ENCODE results near the gene RNF144B. TPM values are rescaled to one million over a fixed set of nuclear protein-coding genes. Genes with fewer than 3 reads are reported as not detected.

RNF144B gene
- total RNA-seq, 1 experiment from 2014 or later, result 8.2 TPM

- ChIA-PET POLR2A (no interaction called here), CTCF (no interaction called here)
- no peak overlapping the region for H3K4me3 Mint-ChIP-seq
- H3K36me3 Mint-ChIP-seq, result peaks cover 4% of the 10 kb centered on the region; the same call in 1 of the 2 replicates
- peaks cover 14% of the 10 kb centered on the region for H3K4me1 Mint-ChIP-seq
- H3K9me3 Mint-ChIP-seq, result peaks cover 4% of the 10 kb centered on the region; the same call in 1 of the 2 replicates
- DNase-seq (ENCODE audit: low spot score) (no peak), ATAC-seq (no peak)
- TF ChIP-seq ZNF232 (CRISPR knock-in tag; IDR thresholded peaks at IDR 0.05), result no peak
- no peak for TF ChIP-seq ZMAT4 (CRISPR knock-in tag; IDR thresholded peaks at IDR 0.05)
- no peak for TF ChIP-seq NR2C2 (CRISPR knock-in tag; IDR thresholded peaks at IDR 0.05)
- no peak for TF ChIP-seq TEAD4 (CRISPR knock-in tag; IDR thresholded peaks at IDR 0.05)
- TF ChIP-seq TEAD1 (CRISPR knock-in tag; IDR thresholded peaks at IDR 0.05), result no peak
- no peak for TF ChIP-seq CTCF (IDR thresholded peaks at IDR 0.05)
- TF ChIP-seq MAX (CRISPR knock-in tag; IDR thresholded peaks at IDR 0.05), result no peak
- TF ChIP-seq GTF2I (CRISPR knock-in tag; conservative IDR thresholded peaks at IDR 0.05), result no peak
- TF ChIP-seq ZNF396 (CRISPR knock-in tag; IDR thresholded peaks at IDR 0.05; ENCODE audit: borderline replicate concordance), result no peak
- no peak overlapping the region for H3K27ac Mint-ChIP-seq
- no peaks in the 10 kb centered on the region for H3K27me3 Mint-ChIP-seq (ENCODE audit: low read depth)
Measured at GRCh38 chr6:18343741-18344140, 43.4 kb upstream of the RNF144B start.

- Mint-ChIP-seq H3K9me3 (no peaks in the 10 kb centered on the region), H3K36me3 (no peaks in the 10 kb centered on the region), H3K4me3 (no peak overlapping the region), H3K4me1 (peaks cover 8% of the 10 kb centered on the region), H3K27ac (no peak overlapping the region), H3K27me3 (ENCODE audit: low read depth) (no peaks in the 10 kb centered on the region)
- TF ChIP-seq NFATC4 (CRISPR knock-in tag; IDR thresholded peaks at IDR 0.05), result no peak
- POLR2A ChIA-PET, result no interaction called here
- CTCF ChIA-PET, result interaction anchor here (1.0 to 1.5 kb wide), 3 partner anchors 17 to 225 kb away, joined by 3 to 4 read pairs (median 3); no protein-coding TSS in a partner anchor
- DNase-seq (ENCODE audit: low spot score) (no peak), ATAC-seq (no peak)
Measured at GRCh38 chr6:18347021-18347577, 40.1 kb upstream of the RNF144B start.

- Mint-ChIP-seq H3K4me3 (no peak overlapping the region), H3K27me3 (ENCODE audit: low read depth) (no peaks in the 10 kb centered on the region), H3K36me3 (no peaks in the 10 kb centered on the region), H3K4me1 (no peaks in the 10 kb centered on the region; the same call in 1 of the 2 replicates), H3K9me3 (no peaks in the 10 kb centered on the region), H3K27ac (no peak overlapping the region)
- ATAC-seq, result no peak
- CTCF ChIA-PET, result interaction anchor here (1.2 to 1.5 kb wide), 2 partner anchors 159 to 226 kb away, joined by 3 read pairs; no protein-coding TSS in a partner anchor
- no peak for DNase-seq (ENCODE audit: low spot score)
- POLR2A ChIA-PET, result no interaction called here
- TF ChIP-seq ZNF416 (CRISPR knock-in tag; IDR thresholded peaks at IDR 0.05), result no peak
- TF ChIP-seq FOXJ3 (CRISPR knock-in tag; IDR thresholded peaks at IDR 0.05; ENCODE audit: borderline replicate concordance), result no peak
- no peak for TF ChIP-seq TEAD4 (CRISPR knock-in tag; IDR thresholded peaks at IDR 0.05)
- no peak for TF ChIP-seq AFF4 (CRISPR knock-in tag; IDR thresholded peaks at IDR 0.05; ENCODE audit: borderline replicate concordance)
- no peak for TF ChIP-seq STAT6 (CRISPR knock-in tag; conservative IDR thresholded peaks at IDR 0.05; ENCODE audit: low read depth)
- no peak for TF ChIP-seq OVOL2 (CRISPR knock-in tag; IDR thresholded peaks at IDR 0.05; ENCODE audit: borderline replicate concordance)
- no peak for TF ChIP-seq ERG (CRISPR knock-in tag; IDR thresholded peaks at IDR 0.05)
- no peak for TF ChIP-seq ATF3 (CRISPR knock-in tag; conservative IDR thresholded peaks at IDR 0.05)
- no peak for TF ChIP-seq E2F5 (CRISPR knock-in tag; IDR thresholded peaks at IDR 0.05)
- no peak for TF ChIP-seq ZNF263 (CRISPR knock-in tag; IDR thresholded peaks at IDR 0.05; ENCODE audit: low read depth)
- no peak for TF ChIP-seq ZNF423 (CRISPR knock-in tag; IDR thresholded peaks at IDR 0.05)
- no peak for TF ChIP-seq SP1 (CRISPR knock-in tag; conservative IDR thresholded peaks at IDR 0.05)
Measured at GRCh38 chr6:18347866-18348265, 39.3 kb upstream of the RNF144B start.

Data from WTC11 (cell line).